ENCODE results near the gene OCA2.
"Not testable (repeated sequence)": the region's sequence is repeated elsewhere in the genome, so short reads cannot be mapped to it uniquely, and the experiment has no call there.

OCA2 gene

GRCh38 chr15:27850981-27851857, 247.9 kb downstream of the OCA2 start:
- DNase-seq (ENCODE audit: low read depth in 2 of 2), result no peak
- no peak overlapping the region for H3K4me3 ChIP-seq (replicated peaks in 1 of 2; ENCODE audit: low read depth in 2 of 2, low read length in 2 of 2)
- TF ChIP-seq CTCF (IDR thresholded peaks at IDR 0.05; ENCODE audit: low read depth, low read length), result no peak

GRCh38 chr15:27850050-27850449, 249.1 kb downstream of the OCA2 start:
- no peak overlapping the region for H3K4me3 ChIP-seq (replicated peaks in 1 of 2; ENCODE audit: low read depth in 2 of 2, low read length in 2 of 2)
- TF ChIP-seq CTCF (IDR thresholded peaks at IDR 0.05; ENCODE audit: low read depth, low read length), result no peak
- DNase-seq (ENCODE audit: low read depth in 2 of 2), result no peak

GRCh38 chr15:27848936-27849335, 250.2 kb downstream of the OCA2 start:
- not testable (repeated sequence) for DNase-seq (ENCODE audit: low read depth in 2 of 2); H3K4me3 ChIP-seq (replicated peaks in 1 of 2; ENCODE audit: low read depth in 2 of 2, low read length in 2 of 2)

- TF ChIP-seq CTCF (IDR thresholded peaks at IDR 0.05; ENCODE audit: low read depth, low read length), result no peak
- H3K4me3 ChIP-seq (replicated peaks in 1 of 2; ENCODE audit: low read depth in 2 of 2, low read length in 2 of 2), result no peak overlapping the region
- no peak for DNase-seq (ENCODE audit: low read depth in 2 of 2)
These were observed 251.1 kb downstream of the OCA2 start for GRCh38 chr15:27847775-27848710.

GRCh38 chr15:27846722-27847395, 252.3 kb downstream of the OCA2 start:
- TF ChIP-seq CTCF (IDR thresholded peaks at IDR 0.05; ENCODE audit: low read depth, low read length), result no peak
- no peak for DNase-seq (ENCODE audit: low read depth in 2 of 2)
- no peak overlapping the region for H3K4me3 ChIP-seq (replicated peaks in 1 of 2; ENCODE audit: low read depth in 2 of 2, low read length in 2 of 2)

GRCh38 chr15:27845535-27846369, 253.4 kb downstream of the OCA2 start:
- no peak for TF ChIP-seq CTCF (IDR thresholded peaks at IDR 0.05; ENCODE audit: low read depth, low read length)
- no peak overlapping the region for H3K4me3 ChIP-seq (replicated peaks in 1 of 2; ENCODE audit: low read depth in 2 of 2, low read length in 2 of 2)
- DNase-seq (ENCODE audit: low read depth in 2 of 2), result no peak

Data from cardiac fibroblast (primary cell).